ENCODE results near the gene OR2L5.

The OR2L5 gene, protein sequence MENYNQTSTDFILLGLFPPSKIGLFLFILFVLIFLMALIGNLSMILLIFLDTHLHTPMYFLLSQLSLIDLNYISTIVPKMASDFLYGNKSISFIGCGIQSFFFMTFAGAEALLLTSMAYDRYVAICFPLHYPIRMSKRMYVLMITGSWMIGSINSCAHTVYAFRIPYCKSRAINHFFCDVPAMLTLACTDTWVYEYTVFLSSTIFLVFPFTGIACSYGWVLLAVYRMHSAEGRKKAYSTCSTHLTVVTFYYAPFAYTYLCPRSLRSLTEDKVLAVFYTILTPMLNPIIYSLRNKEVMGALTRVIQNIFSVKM

DNA sequence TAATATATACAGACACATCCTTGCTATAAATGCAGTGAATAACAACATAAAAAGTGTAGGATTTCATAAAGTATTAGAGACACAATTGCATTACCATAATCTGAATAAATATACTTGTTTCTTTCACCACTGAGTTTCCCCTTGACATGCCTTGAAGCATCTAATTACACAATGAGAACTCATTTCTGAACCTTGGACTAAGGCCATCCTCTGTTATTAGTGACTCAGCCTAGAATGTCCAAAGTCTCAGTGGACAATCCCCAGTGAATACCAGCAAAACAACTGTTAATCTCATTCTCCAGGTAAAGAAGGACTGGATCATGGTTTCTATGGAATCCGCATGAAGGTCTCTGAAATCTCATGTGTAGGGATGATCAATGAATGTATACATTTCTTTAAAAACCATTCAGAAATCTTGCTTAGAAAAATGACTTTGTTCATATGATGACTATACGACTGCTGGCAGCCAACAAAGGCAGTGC, at the start of gene OR2L5:
TSS of gene OR2L5 (plus strand) at position 432 of the 482 bp plus-strand sequence. CDS start 8,288 bp downstream, outside the sequence.
- DNase-seq (ENCODE audit: low spot score) = peak; percentile 31

DNA sequence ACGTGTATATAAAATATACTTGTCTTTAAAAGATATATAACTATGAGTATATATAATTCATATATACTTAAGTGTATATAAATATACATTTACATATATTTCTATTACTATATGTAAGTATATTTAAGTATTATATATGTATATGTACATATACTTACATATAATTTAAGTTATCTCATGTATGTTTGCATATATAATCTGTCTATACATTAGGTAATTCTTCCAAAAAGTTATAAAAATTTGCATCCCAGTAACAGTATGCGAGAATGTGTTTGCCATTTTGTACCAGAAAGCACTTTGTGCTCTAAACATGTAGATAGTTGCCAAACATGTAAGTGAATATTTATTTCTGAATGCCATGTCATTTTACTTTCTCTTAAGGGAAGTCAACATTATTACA, 48.5 kb upstream of the OR2L5 start, which contains the start of gene OR2AK2:
TSS of gene OR2AK2 (plus strand) at position 301 of the 400 bp plus-strand sequence. CDS start 144 bp downstream, outside the sequence.
- no peak for DNase-seq (ENCODE audit: low spot score)

DNA sequence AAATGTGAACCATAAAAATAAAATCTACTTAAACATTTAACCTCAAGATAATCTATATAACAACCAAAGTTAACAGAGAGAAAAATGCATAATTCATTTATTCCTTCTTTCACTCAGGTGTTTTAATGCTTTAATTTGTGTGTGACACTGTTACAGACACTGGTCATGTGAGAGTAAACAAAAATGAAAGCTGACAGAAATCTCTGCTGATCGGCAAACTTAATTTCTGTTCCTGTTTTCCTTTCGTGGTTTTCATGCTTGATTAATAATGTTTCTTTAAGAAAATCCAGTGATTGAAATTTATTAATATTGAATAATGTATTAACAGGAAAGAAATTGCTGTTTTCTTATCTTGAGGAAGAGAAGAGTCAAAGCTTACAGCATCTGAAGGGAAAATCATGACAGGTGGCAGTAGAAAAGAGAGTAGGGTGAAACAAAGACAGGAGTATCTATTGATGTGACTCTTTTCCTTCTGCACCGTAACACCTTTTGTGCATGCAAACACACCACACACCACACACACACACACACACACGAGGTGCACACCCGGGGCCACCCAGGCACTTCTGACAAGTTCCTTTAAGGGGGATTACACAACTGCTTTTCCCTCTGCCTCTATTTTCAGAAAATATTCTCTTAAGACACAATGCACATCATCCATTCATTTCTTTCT, 46.8 kb upstream of the OR2L5 start:
- no peak for DNase-seq (ENCODE audit: low spot score)

DNA sequence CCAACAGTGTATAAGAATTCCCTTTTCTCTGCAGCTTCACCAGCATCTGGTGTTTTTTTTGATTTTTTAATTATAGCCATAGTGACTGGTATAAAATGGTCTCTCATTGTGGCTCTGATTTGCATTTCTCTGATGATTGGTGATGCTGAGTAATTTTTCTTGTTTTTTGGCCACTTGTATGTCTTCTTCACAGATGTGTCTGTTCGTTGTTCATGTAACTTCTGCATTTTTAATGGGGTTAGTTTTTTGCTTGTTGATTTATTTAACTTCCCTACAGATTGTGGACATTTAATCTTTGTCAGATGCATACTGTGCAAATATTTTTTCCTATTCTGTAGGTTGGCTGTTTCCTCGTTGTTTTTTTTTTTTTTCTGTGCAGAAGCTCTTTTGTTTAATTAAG, 20.5 kb upstream of the OR2L5 start:
- DNase-seq (ENCODE audit: low spot score) = no peak

DNA sequence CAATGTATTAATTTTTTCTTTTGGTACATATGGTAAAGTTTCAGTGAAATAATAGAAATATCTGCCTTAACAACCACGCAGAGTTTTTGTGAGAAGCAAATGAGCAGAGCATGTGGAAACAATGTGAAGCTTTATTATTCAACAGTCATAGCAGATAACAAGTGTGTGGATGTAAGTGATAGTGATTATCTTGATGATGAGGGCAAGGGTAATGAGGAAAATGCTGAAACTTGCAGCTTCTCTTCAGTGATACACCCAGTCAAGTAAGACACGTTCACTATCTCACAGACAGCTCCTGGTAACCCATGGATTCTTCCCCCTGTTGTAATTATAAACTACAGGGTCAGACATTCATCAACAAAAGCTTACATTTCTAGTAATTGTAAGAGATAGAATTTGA, 14.6 kb upstream of the OR2L5 start:
- DNase-seq (ENCODE audit: low spot score) = no peak

DNA sequence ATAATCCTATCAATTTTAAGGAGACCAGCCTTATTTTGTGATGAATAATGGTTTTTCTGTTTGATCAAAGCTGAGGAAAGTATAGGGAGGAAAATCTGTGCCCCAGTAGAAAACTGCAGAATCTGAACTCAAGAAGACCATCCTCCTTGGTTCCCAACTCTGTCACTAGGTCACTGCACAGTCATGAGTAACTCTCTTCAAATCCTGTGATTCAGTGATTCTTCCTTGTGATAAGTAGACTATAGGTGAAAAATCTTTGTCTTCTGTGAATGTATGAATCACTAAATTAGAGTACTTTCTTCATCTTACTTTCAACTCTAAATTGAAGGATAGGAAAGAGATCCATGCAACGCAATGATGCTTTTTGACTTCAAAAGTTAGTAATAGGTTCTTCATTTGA, 13.3 kb upstream of the OR2L5 start:
- no peak for DNase-seq (ENCODE audit: low spot score)

DNA sequence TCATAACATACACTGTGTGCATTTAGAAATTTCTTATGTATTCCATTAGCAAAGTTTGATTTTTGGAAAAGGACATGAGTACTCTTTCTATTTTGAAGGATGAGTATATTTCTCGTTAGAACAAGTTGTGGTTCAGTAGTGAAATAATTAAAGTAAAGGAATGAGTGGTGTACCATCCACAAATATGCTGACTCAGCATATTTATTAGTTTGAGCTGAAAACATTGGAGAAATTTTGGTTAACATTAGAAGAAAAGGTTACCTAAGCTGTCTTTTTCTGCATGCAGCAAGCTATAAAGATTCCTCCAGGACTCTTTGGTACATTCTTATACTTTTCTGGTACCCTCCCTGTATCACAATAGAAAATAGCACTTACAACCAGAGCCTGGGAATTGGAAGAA, 5.7 kb upstream of the OR2L5 start:
- DNase-seq (ENCODE audit: low spot score) = no peak

DNA sequence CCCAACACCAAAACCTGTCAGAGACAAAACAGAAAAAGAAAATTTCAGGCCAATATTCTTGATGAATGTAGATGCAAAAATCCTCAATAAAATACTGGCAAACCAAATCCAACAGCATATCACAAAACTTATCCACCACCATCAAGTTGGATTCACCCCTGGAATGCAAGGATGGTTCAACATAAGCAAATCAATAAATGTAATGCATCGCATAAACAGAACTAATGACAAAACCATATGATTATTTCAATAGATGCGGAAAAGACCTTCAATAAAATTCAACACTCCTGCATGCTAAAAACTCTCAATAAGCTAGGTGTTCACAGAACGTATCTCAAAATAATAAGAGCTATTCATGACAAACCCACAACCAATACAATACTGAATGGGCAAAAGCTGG, 3.8 kb upstream of the OR2L5 start:
- DNase-seq (ENCODE audit: low spot score) = no peak

DNA sequence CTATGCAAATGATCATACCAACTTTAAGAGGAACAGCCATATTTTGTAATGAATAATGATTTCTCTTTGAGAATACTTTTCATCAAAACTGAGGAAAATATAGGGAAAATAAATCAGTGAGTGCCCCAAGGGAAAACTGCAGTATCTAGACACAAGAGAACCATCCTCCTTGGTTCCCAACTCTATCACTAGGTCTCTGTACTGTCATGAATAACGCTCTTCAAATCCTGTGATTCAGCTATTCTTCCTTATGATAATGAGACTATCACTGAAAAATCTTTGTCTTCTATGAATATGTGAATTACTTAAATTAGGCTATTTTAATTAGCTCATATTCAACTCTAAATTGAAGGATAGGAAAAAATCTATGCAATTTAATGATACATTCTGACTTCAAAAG, 2.3 kb downstream of the OR2L5 start:
- peak; percentile 60 for DNase-seq (ENCODE audit: low spot score)

DNA sequence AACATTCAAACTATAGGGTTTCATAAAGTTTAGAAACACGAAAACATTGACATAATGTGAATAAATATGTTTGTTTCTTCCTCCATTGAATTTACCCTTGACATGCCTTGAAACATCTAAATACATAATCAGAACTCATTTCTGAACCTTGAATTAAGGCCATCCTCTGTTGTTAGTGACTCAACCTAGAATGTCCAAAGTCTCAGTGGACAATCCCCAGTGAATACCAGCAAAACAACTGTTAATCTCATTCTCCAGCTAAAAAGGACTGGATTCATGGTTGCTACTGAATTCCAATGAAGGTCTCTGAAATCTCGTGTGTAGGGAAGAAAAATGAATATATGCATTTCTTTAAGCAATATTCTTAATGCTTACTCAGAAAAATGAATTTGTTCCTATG, 16.3 kb downstream of the OR2L5 start, which contains the start of gene OR2L2:
TSS of gene OR2L2 (plus strand) at position 301 of the 400 bp plus-strand sequence. CDS start 8,198 bp downstream, outside the sequence.
- DNase-seq (ENCODE audit: low spot score) = no peak

DNA sequence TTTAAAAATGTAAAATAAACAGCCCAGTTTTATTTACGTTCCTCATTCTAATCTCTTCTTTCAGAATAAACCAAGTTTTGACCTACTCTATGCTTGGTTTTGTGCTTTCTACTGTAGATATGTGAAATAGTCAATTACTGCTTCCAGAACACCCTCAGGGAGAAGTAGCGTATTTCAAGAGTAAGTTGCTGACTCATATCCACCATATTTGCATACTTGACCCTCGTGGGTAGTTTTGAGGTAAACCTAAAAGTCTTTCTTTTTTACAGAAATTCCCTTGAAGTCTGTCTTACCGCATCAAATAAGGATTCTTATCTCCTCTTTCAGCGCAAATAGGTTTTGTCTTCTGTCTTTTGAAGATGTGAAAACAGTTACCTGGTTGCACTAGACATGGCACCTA, 31.7 kb downstream of the OR2L5 start:
- DNase-seq (ENCODE audit: low spot score) = peak; percentile 23

DNA sequence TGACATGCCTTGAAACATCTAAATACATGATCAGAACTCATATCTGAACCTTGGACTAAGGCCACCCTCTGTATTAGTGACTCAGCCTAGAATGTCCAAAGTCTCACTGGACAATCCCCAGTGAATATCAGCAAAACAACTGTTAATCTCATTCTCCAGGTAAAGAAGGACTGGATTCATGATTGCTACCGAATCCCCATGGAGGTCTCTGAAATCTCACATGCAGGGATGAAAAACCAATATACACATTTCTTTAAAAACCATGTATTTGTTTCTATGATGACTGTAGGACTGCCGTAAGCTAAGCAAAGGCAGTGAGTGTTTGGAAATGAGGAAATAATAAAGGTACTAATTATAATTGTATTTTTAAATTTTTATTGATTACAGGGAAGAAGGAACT, 33.1 kb downstream of the OR2L5 start, which contains the start of gene OR2L3:
TSS of gene OR2L3 (plus strand) at position 301 of the 400 bp plus-strand sequence. CDS start 13,846 bp downstream, outside the sequence.
- DNase-seq (ENCODE audit: low spot score) = no peak

DNA sequence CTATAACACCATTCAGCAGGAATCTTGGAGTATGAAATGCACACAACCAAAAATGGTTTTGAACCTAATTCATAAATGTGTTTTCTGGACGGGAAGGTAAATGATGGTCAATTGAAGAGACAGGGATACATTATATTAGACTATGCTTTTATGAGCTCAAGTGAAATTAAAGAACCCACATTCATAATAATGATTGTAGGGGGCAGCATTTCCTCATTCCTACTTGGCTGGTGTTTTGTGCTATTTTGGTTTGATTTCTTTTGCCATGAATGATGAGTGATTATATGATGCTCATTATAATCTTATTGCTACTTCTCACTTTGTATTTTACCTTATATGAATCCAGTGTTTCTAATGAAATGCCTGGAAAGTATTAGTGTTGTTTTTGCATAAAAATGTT, 33.5 kb downstream of the OR2L5 start:
- no peak for DNase-seq (ENCODE audit: low spot score)

DNA sequence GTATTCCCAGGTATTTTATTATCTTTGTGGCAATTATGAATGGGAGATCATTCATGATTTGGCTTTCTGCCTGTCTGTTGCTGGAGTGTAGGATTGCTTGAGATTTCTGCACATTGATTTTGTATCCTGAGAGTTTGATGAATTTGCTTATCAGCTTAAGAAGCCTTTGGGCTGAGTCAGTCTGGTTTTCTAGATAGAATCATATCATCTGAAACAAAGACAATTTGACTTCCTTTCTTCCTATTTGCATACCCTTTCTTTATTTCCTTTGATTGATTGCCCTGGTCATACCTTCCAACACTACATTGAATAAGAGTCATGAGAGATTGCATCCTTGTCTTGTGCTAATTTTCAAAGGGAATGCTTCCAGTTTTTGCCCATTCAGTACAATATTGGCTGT, 41.2 kb downstream of the OR2L5 start:
- no peak for DNase-seq (ENCODE audit: low spot score)

DNA sequence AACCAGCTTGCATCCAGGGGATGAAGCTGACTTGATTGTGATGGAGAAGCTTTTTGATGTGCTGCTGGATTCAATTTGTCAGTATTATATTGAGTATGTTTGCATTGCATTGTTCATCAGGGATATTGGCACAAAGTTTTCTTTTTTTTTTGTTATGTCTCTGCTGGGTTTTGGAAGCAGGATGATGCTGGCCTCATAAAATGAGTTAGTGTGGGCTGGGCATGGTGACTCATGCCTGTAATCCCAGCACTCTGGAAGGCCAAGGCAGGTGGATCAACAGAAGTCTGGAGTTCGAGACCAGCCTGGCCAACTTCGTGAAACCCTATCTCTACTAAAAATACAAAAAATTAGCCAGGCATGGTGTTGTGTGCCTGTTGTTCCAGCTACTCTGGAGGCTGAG, 41.8 kb downstream of the OR2L5 start:
- no peak for DNase-seq (ENCODE audit: low spot score)

DNA sequence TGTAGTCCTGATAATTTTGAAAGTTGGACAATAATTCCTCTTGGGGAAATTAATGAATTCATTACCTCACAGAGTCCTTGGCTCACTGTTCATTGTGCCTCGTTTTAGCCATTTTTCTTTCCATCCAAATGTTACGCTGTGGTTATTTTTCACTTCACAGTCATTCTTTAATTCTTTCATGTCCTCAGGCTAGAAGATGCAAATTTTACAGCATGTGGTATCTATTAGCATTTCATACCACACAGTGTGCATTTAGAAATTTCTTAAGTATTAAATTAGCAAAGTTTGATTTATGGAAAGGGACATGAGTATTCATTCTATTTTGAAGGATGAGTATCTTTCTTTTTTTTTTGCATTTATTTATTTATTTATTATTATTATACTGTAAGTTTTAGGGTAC, 51.6 kb downstream of the OR2L5 start:
- no peak for DNase-seq (ENCODE audit: low spot score)

DNA sequence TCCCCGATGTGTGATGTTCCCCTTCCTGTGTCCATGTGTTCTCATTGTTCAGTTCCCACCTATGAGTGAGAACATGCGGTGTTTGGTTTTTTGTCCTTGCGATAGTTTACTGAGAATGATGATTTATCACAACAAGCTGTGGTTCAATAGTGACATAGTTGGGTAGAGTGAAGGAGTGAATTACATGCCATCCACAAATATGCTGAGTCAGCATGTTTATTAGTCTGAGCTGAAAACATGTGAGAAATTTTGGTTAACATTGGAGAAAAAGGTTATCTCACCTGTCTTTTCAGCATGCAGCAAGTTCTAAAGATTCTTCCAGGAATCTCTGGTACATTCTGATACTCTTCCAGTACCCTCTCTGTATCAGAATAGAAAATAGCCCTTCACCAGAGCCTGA, 52.1 kb downstream of the OR2L5 start:
- DNase-seq (ENCODE audit: low spot score) = no peak
